Glomerular visceral epithelial cell (primary cell): ENCODE data around the gene GUCA1A.
"Not testable (repeated sequence)": the region's sequence is repeated elsewhere in the genome, so short reads cannot be mapped to it uniquely, and the experiment has no call there.

Source experiments
- DNase-seq: peaks from one replicate; pipeline ENCODE4 v3.0.0-alpha.2; 2016; ENCODE audit errors: extremely low spot score

GUCA1A gene

DNA sequence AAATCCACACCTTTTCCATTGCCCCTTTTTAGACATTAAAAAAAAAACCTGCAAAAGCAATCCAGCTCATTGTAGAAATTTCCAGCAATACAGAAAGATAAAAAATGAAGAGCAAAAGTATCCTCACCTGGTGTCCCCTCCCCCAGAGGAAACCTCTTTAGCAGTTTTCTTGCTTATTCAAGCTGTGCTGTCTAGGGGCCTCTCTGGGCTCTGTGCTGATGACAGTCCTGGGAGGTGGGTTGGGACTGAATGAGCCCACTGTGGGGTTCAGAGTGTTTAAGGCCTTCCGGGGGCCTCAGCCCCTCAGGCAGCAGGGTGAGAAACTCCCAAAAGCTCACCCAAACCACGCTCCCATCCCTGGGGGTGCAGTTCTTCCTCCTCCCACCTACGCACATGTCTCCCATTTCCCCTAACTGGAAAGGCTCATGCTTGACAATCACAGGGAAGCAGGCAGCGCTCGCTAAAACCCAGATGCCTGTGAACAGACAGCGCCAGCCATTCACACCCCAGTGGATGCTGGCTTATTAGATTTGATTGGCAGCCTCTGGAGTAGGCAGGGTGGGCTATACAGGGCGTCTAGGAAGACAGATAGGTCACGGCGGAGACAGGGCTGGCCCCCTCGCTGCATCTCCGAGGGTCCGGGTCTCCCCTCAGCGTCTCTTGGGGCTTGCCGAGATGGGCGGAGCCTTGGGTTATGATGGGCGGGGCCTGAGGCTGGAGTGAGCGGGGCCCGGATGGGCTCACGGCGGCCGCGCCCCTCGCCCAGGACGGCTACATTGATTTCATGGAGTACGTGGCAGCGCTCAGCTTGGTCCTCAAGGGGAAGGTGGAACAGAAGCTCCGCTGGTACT lies 4.6 kb downstream of the GUCA1A start:
- no peak for DNase-seq

- DNase-seq: no peak
These were observed 6.2 kb downstream of the GUCA1A start for GRCh38 chr6:42179261-42179944.

GRCh38 chr6:42179945-42180313 lies 6.8 kb downstream of the GUCA1A start:
- DNase-seq: no peak

GRCh38 chr6:42182101-42182500 lies 8.9 kb downstream of the GUCA1A start:
- no peak for DNase-seq

GRCh38 chr6:42184475-42184874 lies 11.3 kb downstream of the GUCA1A start:
- DNase-seq: no peak

DNA sequence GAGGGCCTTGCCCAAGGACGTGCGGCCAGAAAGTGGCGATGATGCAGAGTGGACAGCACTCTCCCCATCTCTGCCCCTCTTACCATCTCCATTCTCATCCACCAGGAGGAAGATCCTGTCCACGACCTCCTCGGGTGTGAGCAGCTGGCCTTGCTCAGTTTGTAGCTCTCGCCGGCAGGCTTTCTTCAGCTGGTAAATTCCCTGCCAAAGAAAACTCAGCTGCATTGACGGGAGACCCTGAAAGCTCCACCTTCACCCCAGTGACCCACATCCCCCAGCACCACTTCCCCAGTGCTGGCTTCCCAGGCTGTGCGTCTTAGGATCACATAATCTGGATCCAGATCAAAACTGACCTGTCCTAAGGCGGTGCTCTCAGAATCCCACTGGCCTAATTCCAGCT lies 12.4 kb downstream of the GUCA1A start:
- DNase-seq: no peak

- no peak for DNase-seq
These were observed 15.2 kb downstream of the GUCA1A start for GRCh38 chr6:42188406-42188805.

DNA sequence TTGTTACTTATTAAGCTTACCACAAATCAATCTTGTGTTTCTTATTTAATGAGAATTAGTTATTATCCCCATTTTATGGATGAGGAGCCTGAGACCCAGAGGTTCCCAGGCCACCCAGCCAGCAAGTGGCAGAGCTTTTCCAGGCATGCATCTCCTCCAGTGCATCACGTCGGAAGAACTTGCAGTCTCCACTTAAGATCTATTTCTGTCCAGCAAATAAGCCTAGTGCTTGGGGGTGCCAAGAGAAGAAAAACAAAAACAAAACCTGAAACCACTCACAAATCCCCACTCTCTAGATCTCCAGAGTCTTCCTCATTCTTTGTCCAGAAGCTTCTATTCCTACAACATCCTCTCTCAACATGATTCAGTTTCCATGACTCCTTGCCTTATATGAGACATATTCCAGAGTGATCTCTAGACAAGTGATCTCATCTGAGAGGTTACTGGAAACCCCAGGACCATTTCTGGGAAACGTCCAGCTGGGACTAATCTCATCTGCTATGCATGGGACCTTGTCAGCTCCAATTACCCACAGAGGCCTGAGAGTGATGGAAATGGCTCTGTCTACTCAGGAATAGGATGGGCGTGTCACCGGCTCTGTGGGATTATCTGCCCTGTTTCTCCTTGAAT lies 17.5 kb downstream of the GUCA1A start:
- DNase-seq: peak; percentile 85

DNA sequence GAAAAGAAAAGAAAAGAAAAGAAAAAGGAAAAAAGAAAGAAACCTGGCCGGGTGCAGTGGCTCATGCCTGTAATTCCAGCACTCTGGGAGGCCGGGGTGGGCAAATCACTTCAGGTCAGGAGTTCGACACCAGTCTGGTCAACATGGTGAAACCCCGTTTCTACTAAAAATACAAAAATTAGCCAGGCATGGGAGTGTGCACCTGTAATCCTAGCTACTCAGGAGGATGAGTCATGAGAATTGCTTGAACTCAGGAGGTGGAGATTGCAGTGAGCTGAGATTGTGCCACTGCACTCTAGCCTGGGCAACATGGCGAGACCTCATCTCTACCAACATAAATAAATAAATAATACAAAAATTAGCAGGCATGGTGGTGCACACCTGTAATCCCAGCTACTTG lies 19.2 kb downstream of the GUCA1A start:
- peak; percentile 61 for DNase-seq

GRCh38 chr6:42193491-42193894 lies 20.3 kb downstream of the GUCA1A start:
- peak; percentile 91 for DNase-seq

- no peak for DNase-seq
These were observed 20.9 kb downstream of the GUCA1A start for GRCh38 chr6:42194056-42194455.

DNA sequence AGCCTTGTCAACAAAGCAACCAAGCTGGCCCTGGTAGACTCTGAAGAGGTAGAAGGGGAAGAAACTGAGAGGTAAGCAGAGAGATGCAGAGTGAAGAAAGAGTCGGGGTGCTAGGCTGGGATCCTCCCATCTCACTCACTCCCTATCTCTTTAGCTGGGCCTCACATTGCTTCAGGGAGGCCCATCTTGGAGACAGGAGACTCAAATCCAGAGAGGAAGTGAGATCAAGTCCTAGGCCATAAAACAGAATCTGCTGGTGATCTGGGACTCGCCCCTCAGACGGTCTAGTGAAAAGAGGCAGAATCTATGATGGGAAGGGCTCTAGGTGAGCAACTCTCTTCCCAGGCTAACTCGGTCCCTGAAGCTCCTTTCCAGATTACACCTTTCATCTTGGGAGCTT lies 22.3 kb downstream of the GUCA1A start:
- DNase-seq: no peak

GRCh38 chr6:42197555-42198362 lies 24.6 kb downstream of the GUCA1A start:
- peak; percentile 61 for DNase-seq

- peak; percentile 96 for DNase-seq
These were observed 26.2 kb downstream of the GUCA1A start for GRCh38 chr6:42199106-42199981.

DNA sequence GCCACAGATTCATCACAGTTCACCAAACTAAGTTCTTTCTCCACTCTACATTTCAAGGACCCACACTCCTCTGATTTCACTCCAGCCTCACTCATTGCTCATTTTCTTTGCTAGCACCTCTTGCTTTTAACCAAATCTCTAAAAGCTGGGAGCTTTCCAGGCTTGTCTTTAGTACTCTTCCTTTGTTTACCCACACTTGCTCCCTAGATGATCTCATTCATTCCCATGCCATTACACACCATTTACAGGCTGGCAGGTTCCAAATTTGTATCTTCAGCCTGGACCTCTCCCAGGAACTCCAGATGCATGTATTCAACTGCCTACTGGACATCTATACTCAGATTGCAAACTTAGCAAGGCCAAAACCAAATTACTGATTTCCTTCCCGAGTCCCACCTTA lies 26.9 kb downstream of the GUCA1A start:
- DNase-seq: peak; percentile 85

DNA sequence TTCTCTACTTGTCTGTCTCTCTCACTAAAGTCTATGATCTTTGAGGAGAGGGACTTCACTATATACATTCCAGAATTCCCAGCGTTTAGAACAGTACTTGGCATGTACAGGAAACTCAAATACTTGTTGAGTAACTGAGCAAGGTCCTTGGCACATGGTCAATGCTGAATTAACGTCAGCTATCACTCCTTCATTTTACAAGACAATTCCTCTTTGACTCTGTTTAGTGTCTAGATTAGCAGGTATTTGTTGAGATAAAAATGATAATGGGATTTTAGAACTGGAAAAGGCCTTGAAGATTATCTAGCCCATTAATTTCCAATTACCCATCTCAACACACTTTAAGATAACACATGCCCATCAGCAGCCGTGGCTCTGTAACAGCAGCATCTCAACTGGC lies 28.2 kb downstream of the GUCA1A start:
- no peak for DNase-seq

- DNase-seq: not testable (repeated sequence)
These were observed 29.2 kb downstream of the GUCA1A start for GRCh38 chr6:42202131-42202915.

DNA sequence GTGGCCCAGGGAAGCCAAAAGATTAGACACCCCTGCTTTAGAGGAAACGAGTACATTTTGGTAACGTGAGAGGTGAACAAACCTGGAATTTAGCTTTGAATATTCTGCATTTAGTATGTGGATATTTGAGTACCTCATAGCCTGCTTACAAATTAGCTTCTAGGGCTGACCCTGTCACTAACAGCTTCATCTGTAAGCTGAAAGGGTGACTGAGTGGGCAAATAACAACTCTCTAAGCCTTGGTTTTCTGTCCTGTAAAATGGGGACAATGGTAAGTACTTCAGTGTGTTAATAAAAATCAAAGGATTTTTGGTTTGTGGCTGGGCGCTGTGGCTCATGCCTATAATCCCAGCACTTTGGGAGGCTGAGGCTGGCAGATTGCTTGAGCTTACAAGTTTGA lies 30.0 kb downstream of the GUCA1A start:
- no peak for DNase-seq

DNA sequence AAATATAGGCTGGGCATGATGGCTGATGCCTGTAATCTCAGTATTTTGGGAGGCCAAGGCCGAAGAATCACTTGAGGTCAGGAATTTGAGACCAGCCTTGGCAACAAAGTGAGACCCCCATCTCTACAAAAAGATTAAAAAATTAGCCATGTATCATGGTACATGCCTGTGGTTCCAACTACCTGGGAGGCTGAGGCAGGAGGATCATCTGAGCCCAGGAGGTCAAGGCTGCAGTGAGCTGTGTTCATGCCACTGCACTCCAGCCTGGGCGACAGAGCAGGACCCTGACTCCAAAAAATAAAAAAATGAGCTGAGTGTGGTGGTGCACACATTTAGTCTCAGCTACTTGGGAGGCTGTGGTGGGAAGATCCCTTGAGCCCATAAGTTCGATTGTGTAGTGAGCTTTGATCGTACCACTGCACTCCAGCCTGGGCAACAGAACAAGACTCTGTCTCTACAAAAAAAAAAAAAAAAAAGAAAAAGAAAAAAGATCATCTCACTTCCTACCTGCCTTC lies 31.7 kb downstream of the GUCA1A start:
- no peak for DNase-seq

DNA sequence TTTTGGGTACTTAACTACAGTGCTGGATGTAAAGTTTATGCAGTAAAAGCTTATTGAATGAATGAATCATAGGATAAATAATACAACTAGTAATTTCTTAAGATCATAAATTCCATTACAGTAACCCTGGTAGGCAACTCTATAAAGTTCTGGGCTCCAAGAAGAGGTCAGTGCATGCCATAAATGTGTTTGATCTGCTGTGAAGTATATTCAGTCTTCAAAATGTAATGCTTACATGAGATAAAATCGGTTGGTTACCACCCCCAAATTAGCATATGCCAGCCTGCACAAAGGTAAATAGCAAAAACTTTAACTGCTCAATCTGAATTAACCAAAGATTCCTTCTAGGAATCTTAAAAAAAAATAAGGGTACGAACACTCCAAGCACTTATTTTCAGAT lies 34.4 kb downstream of the GUCA1A start:
- not testable (repeated sequence) for DNase-seq
